Lung microvascular endothelial cell (primary cell): ENCODE measurements around the gene EPG5. TPM values are rescaled to one million over a fixed set of nuclear protein-coding genes. Genes with fewer than 3 reads are reported as not detected.
"Not testable (repeated sequence)": the region's sequence is repeated elsewhere in the genome, so short reads cannot be mapped to it uniquely, and the experiment has no call there.

Experiments used
- DNase-seq, 2 donors: peaks; one replicate each; pipeline versions ENCODE4 v3.0.0 to v3.0.0-alpha.2; 2010; ENCODE audit warnings: low read depth in 2 of 2
- total RNA-seq: library from RNA; depleted of rRNA; stranded (reverse); fragments of >200 nt; gene quantifications from 2 replicates; pipeline ENCODE4 v1.2.1, GENCODE V29; 2014

The EPG5 gene
- total RNA-seq, 1 donor from 2014 or later: 12.1 TPM

GRCh38 chr18:45817543-45817942, 149.6 kb downstream of the EPG5 start:
- DNase-seq: no peak

- not testable (repeated sequence) for DNase-seq
These were observed 152.4 kb downstream of the EPG5 start for GRCh38 chr18:45814733-45815132.

GRCh38 chr18:45807144-45807543, 160.0 kb downstream of the EPG5 start:
- DNase-seq: not testable (repeated sequence)

GRCh38 chr18:45806226-45806625, 160.9 kb downstream of the EPG5 start:
- peak in 1 of 2 donors; percentile 64 for DNase-seq

GRCh38 chr18:45805551-45805950, 161.6 kb downstream of the EPG5 start:
- no peak for DNase-seq

- DNase-seq: peak; percentile 45 to 98
These were observed 164.2 kb downstream of the EPG5 start for GRCh38 chr18:45802814-45803492.

GRCh38 chr18:45801416-45802004, 165.6 kb downstream of the EPG5 start:
- no peak for DNase-seq

Other genes with a start within 250 kb of the EPG5 start
- gene SLC14A1, start 243.1 kb downstream of the EPG5 start, total RNA-seq: not detected in 2 replicates
- gene SIGLEC15, start 141.7 kb downstream of the EPG5 start, total RNA-seq: under 0.01 TPM in 1 of 2 replicates, not detected in the other
- 0.20 and 1.1 TPM in 2 replicates for gene PSTPIP2, start 104.9 kb upstream of the EPG5 start, total RNA-seq
- 421 and 463 TPM in 2 replicates for gene ATP5F1A, start 131.0 kb upstream of the EPG5 start, total RNA-seq
- gene HAUS1, start 137.1 kb upstream of the EPG5 start, total RNA-seq: 26.4 and 33.1 TPM in 2 replicates